ENCODE data around the gene ZNF346.

ZNF346 gene

DNA sequence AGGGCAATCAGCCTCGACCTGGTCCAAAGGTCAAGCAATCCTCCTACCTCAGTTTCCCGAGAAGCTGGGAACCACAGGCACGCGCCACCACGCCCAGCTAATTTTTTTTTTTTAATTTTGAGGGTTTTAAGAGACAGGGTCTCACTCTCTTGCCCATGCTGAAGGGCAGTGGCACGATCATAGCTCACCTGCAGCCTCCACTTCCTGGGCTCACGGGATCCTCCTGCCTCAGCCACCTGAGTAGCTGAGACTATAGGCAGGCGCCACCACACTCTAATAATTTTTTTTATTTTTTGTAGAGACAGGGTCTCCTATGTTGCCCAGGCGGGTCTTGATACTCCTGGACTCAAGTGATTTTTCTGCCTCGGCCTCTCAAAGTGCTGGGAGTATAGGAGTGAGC, 17.5 kb upstream of the ZNF346 start:
- peak overlapping the region; percentile 34; the same call in 1 of the 2 replicates for H3K27ac ChIP-seq (ENCODE audit: low read length)
- H3K9ac ChIP-seq (ENCODE audit: low read depth, low read length) = peak overlapping the region; percentile 79
- peaks cover 13% of the 10 kb centered on the region for H3K36me3 ChIP-seq (ENCODE audit: insufficient read depth, low read length)
- H3K4me1 ChIP-seq (ENCODE audit: insufficient read depth, low read length) = peaks cover 31% of the 10 kb centered on the region
- H3K27me3 ChIP-seq (ENCODE audit: insufficient read depth, low read length, poor library complexity) = no peaks in the 10 kb centered on the region
- H3K4me2 ChIP-seq (ENCODE audit: insufficient read depth, low read length) = peak overlapping the region; percentile 89
- peaks cover 69% of the 10 kb centered on the region for H3K79me2 ChIP-seq (ENCODE audit: insufficient read depth, low read length)
- H2AFZ ChIP-seq (ENCODE audit: low read depth, low read length) = no peak overlapping the region
- TF ChIP-seq, protein P1, sequence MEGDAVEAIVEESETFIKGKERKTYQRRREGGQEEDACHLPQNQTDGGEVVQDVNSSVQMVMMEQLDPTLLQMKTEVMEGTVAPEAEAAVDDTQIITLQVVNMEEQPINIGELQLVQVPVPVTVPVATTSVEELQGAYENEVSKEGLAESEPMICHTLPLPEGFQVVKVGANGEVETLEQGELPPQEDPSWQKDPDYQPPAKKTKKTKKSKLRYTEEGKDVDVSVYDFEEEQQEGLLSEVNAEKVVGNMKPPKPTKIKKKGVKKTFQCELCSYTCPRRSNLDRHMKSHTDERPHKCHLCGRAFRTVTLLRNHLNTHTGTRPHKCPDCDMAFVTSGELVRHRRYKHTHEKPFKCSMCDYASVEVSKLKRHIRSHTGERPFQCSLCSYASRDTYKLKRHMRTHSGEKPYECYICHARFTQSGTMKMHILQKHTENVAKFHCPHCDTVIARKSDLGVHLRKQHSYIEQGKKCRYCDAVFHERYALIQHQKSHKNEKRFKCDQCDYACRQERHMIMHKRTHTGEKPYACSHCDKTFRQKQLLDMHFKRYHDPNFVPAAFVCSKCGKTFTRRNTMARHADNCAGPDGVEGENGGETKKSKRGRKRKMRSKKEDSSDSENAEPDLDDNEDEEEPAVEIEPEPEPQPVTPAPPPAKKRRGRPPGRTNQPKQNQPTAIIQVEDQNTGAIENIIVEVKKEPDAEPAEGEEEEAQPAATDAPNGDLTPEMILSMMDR (IDR thresholded peaks at IDR 0.05; ENCODE audit: borderline replicate concordance, extremely low read depth, low read length, poor library complexity, severe bottlenecking) = no peak
- TF ChIP-seq EZH2 (IDR thresholded peaks at IDR 0.05; ENCODE audit: borderline replicate concordance, low read depth, low read length, severe bottlenecking) = no peak
- no peak for ATAC-seq (ENCODE audit: insufficient read depth, low read depth)
- peak overlapping the region in 1 of 2 experiments; percentile 71; a peak in 3 of 4 replicates for H3K4me3 ChIP-seq (ENCODE audit: low read depth in 1 of 2, low read length in 2 of 2)
- DNase-seq = no peak
- H3K9me3 ChIP-seq (ENCODE audit: insufficient read depth, low read length, severe bottlenecking) = no peaks in the 10 kb centered on the region
- peaks cover 43% of the 10 kb centered on the region for H4K20me1 ChIP-seq (ENCODE audit: insufficient read depth, low read length)

DNA sequence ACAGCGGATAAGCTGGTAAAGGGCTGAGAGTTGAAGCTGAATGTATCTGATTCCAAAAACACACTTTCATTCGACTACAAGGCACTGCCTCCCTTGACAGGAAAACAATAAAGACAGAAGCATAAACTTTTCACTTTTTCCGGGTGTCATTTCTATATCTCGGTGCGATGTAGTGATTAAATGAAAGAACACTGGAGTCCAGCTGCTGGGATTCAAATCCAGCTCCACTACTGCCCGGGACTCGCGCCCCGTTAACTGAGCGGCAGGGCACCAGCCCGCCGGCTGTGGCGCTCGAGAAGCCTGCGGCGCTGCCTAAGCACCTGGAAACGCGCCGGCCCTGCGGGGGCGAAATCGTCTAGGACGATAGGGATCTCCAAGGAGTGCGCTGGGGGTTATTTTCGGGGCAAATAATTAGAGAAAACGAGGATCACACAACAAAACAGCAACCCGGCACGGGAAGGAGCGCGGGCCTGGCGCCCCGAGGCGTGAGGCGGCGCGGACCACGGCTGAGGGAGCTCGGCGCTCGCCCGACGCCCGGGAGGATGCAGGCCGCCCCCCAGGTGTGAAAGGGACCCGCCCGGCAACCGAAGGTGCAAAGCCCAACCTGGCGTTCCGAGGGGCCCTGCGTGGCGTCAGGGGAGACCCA, 16.8 kb upstream of the ZNF346 start:
- TF ChIP-seq, protein P1 (IDR thresholded peaks at IDR 0.05; ENCODE audit: borderline replicate concordance, extremely low read depth, low read length, poor library complexity, severe bottlenecking) = peak; percentile 71
- no peak for TF ChIP-seq EZH2 (IDR thresholded peaks at IDR 0.05; ENCODE audit: borderline replicate concordance, low read depth, low read length, severe bottlenecking)

DNA sequence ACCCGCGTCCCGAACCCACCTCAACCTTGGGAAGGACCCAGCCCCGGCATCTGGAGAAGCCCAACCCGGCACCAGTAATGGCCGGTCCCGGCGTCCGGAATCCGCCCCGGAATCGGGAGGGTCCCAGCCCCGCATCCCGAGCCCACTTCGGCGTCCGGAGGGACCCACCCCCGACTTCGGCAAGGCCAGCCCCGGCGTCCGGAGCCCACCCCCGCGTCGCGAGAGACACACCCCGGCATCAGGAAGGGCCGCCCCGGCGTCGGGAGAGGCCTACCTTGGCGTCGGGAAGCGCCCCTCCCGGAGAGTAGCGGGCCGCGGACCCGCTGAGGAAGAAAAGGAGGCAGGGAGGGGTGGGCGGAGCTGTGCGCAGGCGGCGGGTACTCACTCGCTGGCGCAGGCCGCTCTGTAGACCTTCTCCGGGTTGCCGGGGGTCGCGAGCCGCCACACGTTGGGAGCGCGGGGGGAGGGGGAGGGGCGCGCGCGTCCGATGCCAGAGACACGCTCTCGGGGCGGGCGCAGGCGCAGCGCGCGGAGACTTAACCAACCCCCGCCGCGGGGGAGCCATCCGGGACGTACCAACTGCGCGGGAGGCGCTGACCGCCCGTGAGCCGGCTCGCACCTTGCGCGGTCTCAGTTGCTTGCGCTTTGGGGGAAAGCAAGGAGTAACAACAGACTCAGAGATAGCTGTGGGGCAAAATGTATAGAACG, 16.1 kb upstream of the ZNF346 start, which contains the start of gene UIMC1:
Gene UIMC1 (minus strand): TSS at position 515 of the 708 bp plus-strand sequence. CDS start 24,164 bp downstream, outside the sequence.
- H3K36me3 ChIP-seq (ENCODE audit: insufficient read depth, low read length) = peaks cover 8% of the 10 kb centered on the region; the same call in 1 of the 2 replicates
- H3K79me2 ChIP-seq (ENCODE audit: insufficient read depth, low read length) = peaks cover 54% of the 10 kb centered on the region
- H3K27me3 ChIP-seq (ENCODE audit: insufficient read depth, low read length, poor library complexity) = no peaks in the 10 kb centered on the region
- TF ChIP-seq, protein P1 (IDR thresholded peaks at IDR 0.05; ENCODE audit: borderline replicate concordance, extremely low read depth, low read length, poor library complexity, severe bottlenecking) = peak; percentile 11
- TF ChIP-seq EZH2 (IDR thresholded peaks at IDR 0.05; ENCODE audit: borderline replicate concordance, low read depth, low read length, severe bottlenecking) = no peak
- peak within 1 kb of the TSS; percentile 89 for H3K4me2 ChIP-seq (ENCODE audit: insufficient read depth, low read length)
- H2AFZ ChIP-seq (ENCODE audit: low read depth, low read length) = peak within 1 kb of the TSS; percentile 89
- DNase-seq (peak; percentile 94), ATAC-seq (ENCODE audit: insufficient read depth, low read depth) (peak; percentile 85)
- peaks cover 31% of the 10 kb centered on the region for H3K4me1 ChIP-seq (ENCODE audit: insufficient read depth, low read length)
- no peaks in the 10 kb centered on the region for H3K9me3 ChIP-seq (ENCODE audit: insufficient read depth, low read length, severe bottlenecking)
- peaks cover 31% of the 10 kb centered on the region for H4K20me1 ChIP-seq (ENCODE audit: insufficient read depth, low read length)
- peak within 1 kb of the TSS; percentile 79 for H3K9ac ChIP-seq (ENCODE audit: low read depth, low read length)
- H3K4me3 ChIP-seq (ENCODE audit: low read depth in 1 of 2, low read length in 2 of 2) = peak within 1 kb of the TSS; percentile 71 to 80
- peak within 1 kb of the TSS; percentile 77 for H3K27ac ChIP-seq (ENCODE audit: low read length)

More for the DNA sequence above, 16.8 kb upstream of the ZNF346 start:
- DNase-seq = peak; percentile 70
- Histone ChIP-seq H3K36me3 (ENCODE audit: insufficient read depth, low read length) (peaks cover 13% of the 10 kb centered on the region), H3K4me2 (ENCODE audit: insufficient read depth, low read length) (peak overlapping the region; percentile 89), H2AFZ (ENCODE audit: low read depth, low read length) (peak overlapping the region; percentile 69), H3K4me1 (ENCODE audit: insufficient read depth, low read length) (peaks cover 31% of the 10 kb centered on the region), H3K9ac (ENCODE audit: low read depth, low read length) (peak overlapping the region; percentile 79), H3K9me3 (ENCODE audit: insufficient read depth, low read length, severe bottlenecking) (no peaks in the 10 kb centered on the region), H3K27ac (ENCODE audit: low read length) (peak overlapping the region; percentile 72), H3K4me3 (ENCODE audit: low read depth in 1 of 2, low read length in 2 of 2) (peak overlapping the region; percentile 71 to 80), H3K79me2 (ENCODE audit: insufficient read depth, low read length) (peaks cover 61% of the 10 kb centered on the region), H3K27me3 (ENCODE audit: insufficient read depth, low read length, poor library complexity) (no peaks in the 10 kb centered on the region), H4K20me1 (ENCODE audit: insufficient read depth, low read length) (peaks cover 37% of the 10 kb centered on the region)
- ATAC-seq (ENCODE audit: insufficient read depth, low read depth) = peak; percentile 72
